ENCODE results near the gene C5orf15. TPM values are rescaled to one million over a fixed set of nuclear protein-coding genes. Genes with fewer than 3 reads are reported as not detected.

Gene C5orf15
- total and polyA plus RNA-seq, 9 of the 15 experiments (the other 6 are each of a cell fraction or from before 2014, with no cell fraction given): 23.3 to 50.7 (median 35.5) TPM

GRCh38 chr5:133962801-133963476 is 5.5 kb downstream of the C5orf15 start (continued):
- TF ChIP-seq CHD2 (IDR thresholded peaks at IDR 0.05; ENCODE audit: low read depth, low read length) (no peak), ZNF347 (CRISPR knock-in tag; IDR thresholded peaks at IDR 0.05; ENCODE audit: low read depth) (no peak), TFE3 (CRISPR knock-in tag; IDR thresholded peaks at IDR 0.05) (no peak), RFX5 (IDR thresholded peaks at IDR 0.05; ENCODE audit: low read depth, low read length) (no peak), ZNF76 (CRISPR knock-in tag; IDR thresholded peaks at IDR 0.05; ENCODE audit: borderline replicate concordance) (no peak), EZH2 (IDR thresholded peaks at IDR 0.05; ENCODE audit: borderline replicate concordance, low read depth, low read length) (no peak), CTCFL (IDR thresholded peaks at IDR 0.05; ENCODE audit: borderline replicate concordance, insufficient read depth, low read depth, low read length, poor library complexity, severe bottlenecking) (no peak), CGGBP1 (CRISPR knock-in tag; IDR thresholded peaks at IDR 0.05) (no peak), CXXC5 (CRISPR knock-in tag; IDR thresholded peaks at IDR 0.05) (peak; percentile 42; the same call in 1 of the 2 replicates), CCNT2 (IDR thresholded peaks at IDR 0.05; ENCODE audit: borderline replicate concordance, extremely low read depth, insufficient read length, low read depth, low read length) (no peak), SMAD2 (IDR thresholded peaks at IDR 0.05; ENCODE audit: low read depth, low read length) (no peak), THRAP3 (IDR thresholded peaks at IDR 0.05; ENCODE audit: borderline replicate concordance) (no peak), ZNF609 (CRISPR knock-in tag; IDR thresholded peaks at IDR 0.05; ENCODE audit: borderline replicate concordance) (no peak), ELF1 (tag; IDR thresholded peaks at IDR 0.05) (no peak), ZFP30 (CRISPR knock-in tag; IDR thresholded peaks at IDR 0.05; ENCODE audit: borderline replicate concordance) (no peak)
- TF ChIP-seq, protein P1, sequence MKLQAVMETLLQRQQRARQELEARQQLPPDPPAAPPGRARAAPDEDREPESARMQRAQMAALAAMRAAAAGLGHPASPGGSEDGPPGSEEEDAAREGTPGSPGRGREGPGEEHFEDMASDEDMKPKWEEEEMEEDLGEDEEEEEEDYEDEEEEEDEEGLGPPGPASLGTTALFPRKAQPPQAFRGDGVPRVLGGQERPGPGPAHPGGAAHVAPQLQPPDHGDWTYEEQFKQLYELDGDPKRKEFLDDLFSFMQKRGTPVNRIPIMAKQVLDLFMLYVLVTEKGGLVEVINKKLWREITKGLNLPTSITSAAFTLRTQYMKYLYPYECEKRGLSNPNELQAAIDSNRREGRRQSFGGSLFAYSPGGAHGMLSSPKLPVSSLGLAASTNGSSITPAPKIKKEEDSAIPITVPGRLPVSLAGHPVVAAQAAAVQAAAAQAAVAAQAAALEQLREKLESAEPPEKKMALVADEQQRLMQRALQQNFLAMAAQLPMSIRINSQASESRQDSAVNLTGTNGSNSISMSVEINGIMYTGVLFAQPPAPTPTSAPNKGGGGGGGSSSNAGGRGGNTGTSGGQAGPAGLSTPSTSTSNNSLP (IDR thresholded peaks at IDR 0.05; ENCODE audit: borderline replicate concordance, low read depth, low read length): no peak

Measured in K562 (cell line).